Measurements from ENCODE around the gene CRYBA2. TPM values are rescaled to one million over a fixed set of nuclear protein-coding genes. Genes with fewer than 3 reads are reported as not detected.
A peak's percentile ranks its signal among the peaks of the same experiment; 100 is the strongest.

CRYBA2 gene
- total and polyA plus RNA-seq, 2 of the 8 experiments (the other 6 are each of a cell fraction or from before 2014, with no cell fraction given): not detected

- TF ChIP-seq CHD7 (IDR thresholded peaks at IDR 0.05; ENCODE audit: insufficient replicate concordance, low read length) (no peak), BCL11A (IDR thresholded peaks at IDR 0.05; ENCODE audit: low read depth in 2 of 2, low read length in 2 of 2) (no peak), RFX5 (IDR thresholded peaks at IDR 0.05; ENCODE audit: borderline replicate concordance, low read depth, low read length) (no peak), CTBP2 (IDR thresholded peaks at IDR 0.05; ENCODE audit: borderline replicate concordance, insufficient read depth, insufficient read length, low read length) (peak; percentile 100), CEBPB (IDR thresholded peaks at IDR 0.05; ENCODE audit: low read depth, low read length) (no peak), HDAC6 (IDR thresholded peaks at IDR 0.05; ENCODE audit: low read depth, low read length) (no peak), BRCA1 (IDR thresholded peaks at IDR 0.05; ENCODE audit: low read depth, low read length) (no peak), TAF1 (IDR thresholded peaks at IDR 0.05; ENCODE audit: low read depth, low read length) (no peak), SP4 (IDR thresholded peaks at IDR 0.05; ENCODE audit: low read length) (no peak), TAF7 (optimal IDR thresholded peaks at IDR 0.05; ENCODE audit: borderline replicate concordance, low read depth, low read length) (no peak), POLR2A (IDR thresholded peaks at IDR 0.05; ENCODE audit: control extremely low read depth in 1 of 2, low read depth in 2 of 2, low read length in 2 of 2) (no peak)
Observed at GRCh38 chr2:218985325-218986091, 7.7 kb downstream of the CRYBA2 start (continued).
